ENCODE measurements around the gene TMTC4.

The TMTC4 gene

GRCh38 chr13:100644371-100644770 lies 30.2 kb downstream of the TMTC4 start:
- H3K4me3 ChIP-seq (ENCODE audit: low read depth, low read length), result no peak overlapping the region
- TF ChIP-seq MYC (IDR thresholded peaks at IDR 0.05; ENCODE audit: low read depth, low read length) (no peak), CTCF (IDR thresholded peaks at IDR 0.05; ENCODE audit: low read depth, low read length) (no peak), POLR2A (IDR thresholded peaks at IDR 0.05; ENCODE audit: extremely low read depth, insufficient read length) (no peak), MAX (IDR thresholded peaks at IDR 0.05; ENCODE audit: low read depth, low read length) (no peak)
- DNase-seq (ENCODE audit: low read depth), result no peak

- TF ChIP-seq MAX (IDR thresholded peaks at IDR 0.05; ENCODE audit: low read depth, low read length), result no peak
- TF ChIP-seq MYC (IDR thresholded peaks at IDR 0.05; ENCODE audit: low read depth, low read length), result no peak
- no peak for TF ChIP-seq CTCF (IDR thresholded peaks at IDR 0.05; ENCODE audit: low read depth, low read length)
- TF ChIP-seq POLR2A (IDR thresholded peaks at IDR 0.05; ENCODE audit: extremely low read depth, insufficient read length), result no peak
- H3K4me3 ChIP-seq (ENCODE audit: low read depth, low read length), result no peak overlapping the region
- DNase-seq (ENCODE audit: low read depth), result no peak
These were observed 36.8 kb downstream of the TMTC4 start for GRCh38 chr13:100637796-100638195.

- TF ChIP-seq MAX (IDR thresholded peaks at IDR 0.05; ENCODE audit: low read depth, low read length), result no peak
- TF ChIP-seq POLR2A (IDR thresholded peaks at IDR 0.05; ENCODE audit: extremely low read depth, insufficient read length), result no peak
- TF ChIP-seq CTCF (IDR thresholded peaks at IDR 0.05; ENCODE audit: low read depth, low read length), result no peak
- no peak for DNase-seq (ENCODE audit: low read depth)
- no peak overlapping the region for H3K4me3 ChIP-seq (ENCODE audit: low read depth, low read length)
These were observed 37.2 kb downstream of the TMTC4 start for GRCh38 chr13:100637380-100637779.

GRCh38 chr13:100636441-100636840 lies 38.2 kb downstream of the TMTC4 start:
- TF ChIP-seq POLR2A (IDR thresholded peaks at IDR 0.05; ENCODE audit: extremely low read depth, insufficient read length) (no peak), MYC (IDR thresholded peaks at IDR 0.05; ENCODE audit: low read depth, low read length) (no peak), MAX (IDR thresholded peaks at IDR 0.05; ENCODE audit: low read depth, low read length) (no peak), CTCF (IDR thresholded peaks at IDR 0.05; ENCODE audit: low read depth, low read length) (no peak)
- H3K4me3 ChIP-seq (ENCODE audit: low read depth, low read length), result no peak overlapping the region
- no peak for DNase-seq (ENCODE audit: low read depth)

- no peak for DNase-seq (ENCODE audit: low read depth)
These were observed 38.6 kb downstream of the TMTC4 start for GRCh38 chr13:100636004-100636403.

More at GRCh38 chr13:100636004-100636403, 38.6 kb downstream of the TMTC4 start:
- TF ChIP-seq MYC (IDR thresholded peaks at IDR 0.05; ENCODE audit: low read depth, low read length) (no peak), POLR2A (IDR thresholded peaks at IDR 0.05; ENCODE audit: extremely low read depth, insufficient read length) (no peak), MAX (IDR thresholded peaks at IDR 0.05; ENCODE audit: low read depth, low read length) (no peak), CTCF (IDR thresholded peaks at IDR 0.05; ENCODE audit: low read depth, low read length) (no peak)
- no peak overlapping the region for H3K4me3 ChIP-seq (ENCODE audit: low read depth, low read length)

Data from NB4 (cell line).